HG02763 (cell line): Measurements from ENCODE around the gene S100A16.

Experiments used
- ATAC-seq: cut with Tn5 transposase; IDR thresholded peaks from one replicate; pipeline ENCODE4 v1.9.1; 2021; ENCODE audit warnings: mild to moderate bottlenecking, moderate library complexity; ENCODE audit not compliant: unreplicated experiment

Gene S100A16

DNA sequence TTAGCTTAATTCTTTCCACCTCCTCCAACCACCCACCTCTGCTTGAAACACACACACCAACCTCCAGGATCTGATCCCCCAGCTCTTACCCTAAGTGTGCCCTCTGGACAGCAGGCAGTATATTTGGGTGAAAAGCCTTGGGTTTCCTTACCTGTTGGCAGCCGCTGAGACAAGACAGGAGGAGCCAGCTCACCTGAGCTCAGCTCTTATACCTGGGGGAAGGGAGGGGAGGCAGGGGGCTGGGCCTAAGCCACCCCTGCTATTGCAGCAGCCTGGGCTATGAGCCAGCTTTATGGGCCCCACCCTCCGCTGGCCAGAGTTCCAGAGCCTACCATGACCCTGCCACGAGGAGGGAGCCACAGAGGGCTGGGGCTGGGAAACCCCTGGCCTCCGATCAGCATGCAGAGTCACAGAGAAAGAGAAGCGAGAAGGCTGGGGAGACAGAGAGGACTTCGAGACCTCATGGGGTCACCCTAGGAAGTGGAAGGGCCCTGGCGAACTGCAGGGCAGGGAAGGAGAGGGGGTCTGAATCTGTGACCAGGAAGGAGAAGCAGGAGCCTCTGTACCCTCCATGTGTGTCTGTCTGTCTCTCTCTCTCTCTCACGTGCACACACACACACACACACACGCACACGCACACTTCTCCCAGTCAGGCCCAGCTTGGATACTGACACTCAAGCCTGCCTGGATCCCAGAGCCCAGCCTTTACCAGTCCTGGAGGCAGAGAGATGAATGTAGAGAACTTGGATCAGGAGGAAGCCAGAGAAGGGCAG is 3.4 kb upstream of the S100A16 start, which contains the start of gene S100A14:
S100A14 (minus strand) TSS at position 182 of the 773 bp plus-strand sequence. CDS start 467 bp downstream, outside the sequence.
- no peak for ATAC-seq

DNA sequence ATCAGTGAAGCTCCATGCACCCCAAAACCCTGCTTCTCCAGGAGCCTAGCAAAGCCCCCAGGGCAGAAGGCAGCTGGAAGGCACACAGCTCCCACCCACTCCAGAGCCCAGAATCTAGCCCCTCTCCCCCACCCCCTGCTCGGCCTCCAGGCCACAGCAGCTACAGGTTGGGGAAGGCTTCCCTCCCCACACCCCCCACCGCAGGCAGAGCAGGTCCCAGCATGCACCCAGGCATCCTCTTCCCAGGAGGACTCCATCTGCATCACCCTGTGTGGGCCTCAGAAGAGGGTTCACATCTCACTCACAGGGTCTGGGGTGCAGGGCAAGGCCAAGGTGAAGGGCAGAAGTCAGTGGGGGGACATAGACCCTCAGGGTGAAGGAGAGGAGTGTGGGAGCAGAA is 2.5 kb upstream of the S100A16 start:
- ATAC-seq: no peak

DNA sequence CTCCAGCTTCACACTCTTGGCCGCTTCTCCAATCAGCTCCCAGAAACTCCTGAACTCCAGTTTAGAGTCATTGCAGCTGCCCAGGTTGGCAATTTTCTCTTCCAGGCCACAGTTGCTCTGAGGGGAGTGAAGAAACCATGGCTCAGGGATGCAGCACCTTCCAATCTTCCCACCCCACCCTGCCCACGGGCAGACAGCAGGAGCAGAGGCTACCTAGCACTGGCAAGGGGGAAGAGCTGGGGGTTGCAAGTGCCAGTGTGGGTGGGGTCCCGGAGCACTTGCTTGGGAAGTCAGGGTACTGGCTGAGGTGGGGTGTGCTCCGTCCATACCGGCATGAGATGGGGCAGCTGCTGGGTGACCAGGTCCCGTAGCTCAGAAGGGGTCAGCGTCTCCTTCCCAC is 2.0 kb upstream of the S100A16 start:
- ATAC-seq: no peak

GRCh38 chr1:153614189-153614900 is 1.4 kb upstream of the S100A16 start:
- no peak for ATAC-seq

DNA sequence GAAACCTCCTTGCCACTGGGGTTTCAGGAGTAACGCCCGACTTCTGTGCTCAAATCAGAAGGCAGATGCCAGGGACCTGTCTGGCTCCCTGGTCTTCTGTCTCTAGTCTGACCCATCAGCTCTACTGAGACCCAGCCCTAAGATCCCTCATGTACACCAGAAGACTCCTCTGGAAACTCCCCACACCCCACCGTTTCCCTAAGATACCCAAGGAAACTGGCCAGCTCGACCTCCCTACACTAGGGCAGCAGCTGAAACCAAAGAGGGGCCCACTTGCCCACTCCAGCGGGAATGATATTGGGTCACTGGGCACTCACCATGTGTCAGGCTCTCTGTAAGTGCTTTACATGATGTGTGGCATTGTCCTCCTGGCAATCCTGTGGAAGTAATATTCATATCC is 469 bp upstream of the S100A16 start:
- no peak for ATAC-seq

DNA sequence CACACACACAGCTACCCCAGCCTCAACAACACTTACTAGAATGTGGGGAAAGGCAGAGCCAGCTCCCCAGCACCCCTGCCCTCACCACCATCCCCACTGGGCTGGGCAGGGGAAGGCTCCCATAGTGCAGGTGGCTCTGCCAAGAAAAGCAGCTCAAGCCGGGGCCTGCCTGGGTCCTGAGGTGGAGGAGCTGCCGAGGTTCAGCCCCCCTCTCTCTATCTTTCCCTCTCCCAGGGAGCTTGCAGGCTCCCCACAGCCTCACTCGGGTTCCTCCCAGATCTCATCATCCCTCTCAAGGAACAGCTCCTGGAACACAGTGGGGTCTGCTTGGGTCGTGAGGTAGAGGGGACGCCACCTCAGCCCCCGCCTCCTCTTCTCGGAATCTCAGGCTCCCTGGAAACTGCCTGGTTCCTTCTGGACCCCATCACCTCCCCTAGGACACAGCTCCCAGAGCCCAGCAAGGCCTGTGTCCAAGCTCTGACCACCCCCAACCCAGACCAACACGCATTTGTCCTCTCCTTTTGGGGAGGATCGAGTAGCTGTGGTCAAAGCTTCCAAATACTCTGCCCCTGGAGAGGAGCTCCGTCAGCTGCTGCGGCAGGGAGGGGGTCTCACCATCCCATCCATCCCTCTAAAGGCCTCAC is 704 bp downstream of the S100A16 start:
- no peak for ATAC-seq

DNA sequence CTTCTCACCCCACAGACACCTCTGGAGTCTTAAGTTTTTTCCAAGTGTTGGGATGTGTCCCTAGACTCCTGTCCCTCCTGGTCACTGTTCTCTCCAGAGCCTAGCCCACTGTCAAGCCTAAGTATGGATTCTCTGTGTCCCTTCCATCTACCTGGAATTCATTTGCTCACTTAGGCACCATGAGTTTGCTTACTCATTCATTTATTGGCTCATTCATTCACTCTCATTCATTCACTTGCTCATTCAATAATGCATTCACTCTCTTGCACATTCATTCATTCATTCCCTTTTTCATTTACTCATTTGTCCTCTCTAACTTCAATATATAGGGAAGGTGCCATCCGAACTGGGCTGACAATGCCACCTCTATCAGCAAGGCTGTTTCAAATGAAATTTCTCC is 1.6 kb downstream of the S100A16 start:
- ATAC-seq: no peak

DNA sequence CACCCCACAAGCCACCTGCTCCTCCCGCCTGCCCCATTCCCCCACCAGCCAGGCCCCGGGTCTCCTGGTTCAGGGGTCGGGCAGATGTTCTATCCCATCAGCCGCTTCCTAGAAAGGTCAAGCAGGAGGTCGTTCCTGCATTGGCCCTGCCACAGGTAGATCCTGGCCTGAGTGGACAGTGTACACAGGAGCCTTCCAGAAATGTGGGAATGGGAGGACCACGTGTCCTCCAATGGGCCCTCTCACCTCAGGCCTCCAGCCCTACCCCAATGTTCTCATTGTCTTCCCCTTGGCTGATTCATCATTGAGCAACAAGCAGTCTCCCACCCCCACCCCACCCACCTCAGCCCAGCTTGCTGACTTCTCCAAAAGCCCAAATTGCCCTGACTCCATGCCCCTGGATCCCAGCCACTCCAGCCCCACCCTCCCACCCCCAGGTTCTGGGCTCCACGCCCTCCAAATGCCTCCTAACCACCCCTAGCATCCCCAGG is 2.1 kb downstream of the S100A16 start:
- no peak for ATAC-seq

GRCh38 chr1:153610334-153610733 is 2.6 kb downstream of the S100A16 start:
- no peak for ATAC-seq

DNA sequence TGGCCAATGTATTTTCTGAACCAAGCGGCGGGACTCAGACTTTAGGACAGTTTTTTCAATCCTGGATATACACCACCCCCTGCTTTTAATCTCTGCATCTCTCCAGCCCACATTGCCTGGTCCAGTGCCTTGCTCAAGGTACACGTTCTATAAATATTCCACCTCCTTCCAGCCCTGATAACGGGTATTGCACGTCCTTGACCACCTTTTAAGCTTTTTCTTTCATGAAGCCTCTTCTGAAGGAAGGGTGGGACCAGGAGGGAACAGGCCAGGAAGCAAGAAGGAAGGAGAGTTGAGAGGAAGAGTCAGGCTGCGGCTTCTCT is 3.4 kb downstream of the S100A16 start:
- no peak for ATAC-seq

- no peak for ATAC-seq
Observed at GRCh38 chr1:153608742-153609584, 4.0 kb downstream of the S100A16 start.

- ATAC-seq: no peak
Observed at GRCh38 chr1:153608089-153608682, 4.8 kb downstream of the S100A16 start.

- no peak for ATAC-seq
Observed at GRCh38 chr1:153607381-153607780, 5.6 kb downstream of the S100A16 start.

- no peak for ATAC-seq
Observed at GRCh38 chr1:153606194-153606593, 6.7 kb downstream of the S100A16 start.

GRCh38 chr1:153602749-153603148 is 10.2 kb downstream of the S100A16 start:
- no peak for ATAC-seq

GRCh38 chr1:153599847-153600246 is 13.1 kb downstream of the S100A16 start:
- ATAC-seq: no peak

GRCh38 chr1:153598309-153599172 is 14.4 kb downstream of the S100A16 start:
- ATAC-seq: peak; percentile 94

DNA sequence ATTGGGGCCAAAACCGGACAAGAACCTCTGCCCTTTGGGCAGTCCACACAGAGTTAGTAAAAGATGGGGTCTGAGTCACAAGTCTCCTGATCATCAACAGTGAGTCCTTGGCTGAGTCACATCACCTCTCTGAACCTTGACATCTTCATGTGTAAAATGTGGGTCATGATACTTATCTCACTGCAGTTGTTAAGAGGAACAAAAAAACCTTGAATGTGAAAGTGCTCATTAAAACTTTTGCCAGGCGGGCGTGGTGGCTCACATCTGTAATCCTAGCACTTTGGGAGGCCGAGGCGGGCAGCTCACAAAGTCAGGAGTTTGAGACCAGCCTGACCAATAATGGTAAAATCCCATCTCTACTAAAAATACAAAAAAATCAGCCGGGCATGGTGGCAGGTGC is 15.7 kb downstream of the S100A16 start:
- no peak for ATAC-seq

GRCh38 chr1:153592748-153593147 is 20.2 kb downstream of the S100A16 start:
- ATAC-seq: no peak

DNA sequence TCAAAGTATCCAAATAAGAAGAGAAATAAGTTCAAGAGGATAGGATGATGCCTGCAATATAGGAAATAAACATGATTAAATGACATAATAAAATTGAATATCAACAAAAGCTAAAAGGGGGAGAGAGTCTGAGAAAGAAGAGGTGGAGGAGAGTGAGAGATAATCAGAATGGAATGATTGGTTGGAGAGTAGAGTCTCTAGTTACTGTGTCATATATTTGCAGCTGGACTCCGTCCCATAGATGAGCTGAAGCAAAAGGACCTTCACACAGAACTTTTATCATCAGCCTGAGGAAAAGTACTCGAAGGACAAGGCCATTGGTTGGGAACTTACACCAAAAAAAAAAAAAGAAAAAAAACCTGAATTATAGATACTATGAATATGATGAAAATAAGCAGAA is 24.5 kb downstream of the S100A16 start:
- no peak for ATAC-seq
